Measurements from ENCODE around the gene NUDCD3.

Gene NUDCD3

GRCh38 chr7:44402401-44403060, 87.9 kb downstream of the NUDCD3 start:
- no peak overlapping the region for H3K9ac ChIP-seq (ENCODE audit: low read length)
- no peaks in the 10 kb centered on the region for H3K9me3 ChIP-seq (ENCODE audit: insufficient read depth, low read length)
- H3F3A ChIP-seq (ENCODE audit: insufficient read depth), result no peaks in the 10 kb centered on the region
- no peak overlapping the region for H2AFZ ChIP-seq (ENCODE audit: low read depth, low read length, severe bottlenecking)
- no peak overlapping the region for H3K4me3 ChIP-seq (ENCODE audit: insufficient read depth, low read length, poor library complexity, severe bottlenecking)
- no peaks in the 10 kb centered on the region for H3K9me2 ChIP-seq (replicated peaks; ENCODE audit: insufficient read depth, low read length)
- H3K27ac ChIP-seq (ENCODE audit: low read depth, low read length), result no peak overlapping the region
- H4K20me1 ChIP-seq (ENCODE audit: low read depth, low read length), result no peaks in the 10 kb centered on the region
- H3K27me3 ChIP-seq (ENCODE audit: low read length), result no peaks in the 10 kb centered on the region
- 0 out of 2 replicates have a peak, but pooled peaks cover 7% of the 10 kb centered on the region for H3K79me2 ChIP-seq (ENCODE audit: insufficient read depth, low read length)
- no peaks in the 10 kb centered on the region for H3K36me3 ChIP-seq (ENCODE audit: low read length)
- TF ChIP-seq EZH2phosphoT487 (conservative IDR thresholded peaks at IDR 0.05; ENCODE audit: low read length) (no peak), CTCF (IDR thresholded peaks at IDR 0.05; ENCODE audit: insufficient read depth, low read length, poor library complexity, severe bottlenecking) (no peak)
- H3K4me2 ChIP-seq (ENCODE audit: low read depth, low read length, poor library complexity, severe bottlenecking), result no peak overlapping the region

GRCh38 chr7:44401692-44402091, 88.8 kb downstream of the NUDCD3 start:
- Histone ChIP-seq H3K9me2 (replicated peaks; ENCODE audit: insufficient read depth, low read length) (no peaks in the 10 kb centered on the region), H3K79me2 (ENCODE audit: insufficient read depth, low read length) (0 out of 2 replicates have a peak, but pooled peaks cover 3% of the 10 kb centered on the region), H3F3A (ENCODE audit: insufficient read depth) (no peaks in the 10 kb centered on the region), H2AFZ (ENCODE audit: low read depth, low read length, severe bottlenecking) (no peak overlapping the region), H3K27ac (ENCODE audit: low read depth, low read length) (no peak overlapping the region), H3K4me2 (ENCODE audit: low read depth, low read length, poor library complexity, severe bottlenecking) (no peak overlapping the region), H3K9ac (ENCODE audit: low read length) (no peak overlapping the region), H4K20me1 (ENCODE audit: low read depth, low read length) (no peaks in the 10 kb centered on the region), H3K9me3 (ENCODE audit: insufficient read depth, low read length) (no peaks in the 10 kb centered on the region), H3K4me3 (ENCODE audit: insufficient read depth, low read length, poor library complexity, severe bottlenecking) (no peak overlapping the region), H3K36me3 (ENCODE audit: low read length) (no peaks in the 10 kb centered on the region), H3K27me3 (ENCODE audit: low read length) (no peaks in the 10 kb centered on the region)
- TF ChIP-seq EZH2phosphoT487 (conservative IDR thresholded peaks at IDR 0.05; ENCODE audit: low read length) (no peak), CTCF (IDR thresholded peaks at IDR 0.05; ENCODE audit: insufficient read depth, low read length, poor library complexity, severe bottlenecking) (no peak)

GRCh38 chr7:44400033-44400511, 90.4 kb downstream of the NUDCD3 start:
- no peaks in the 10 kb centered on the region for H3K9me2 ChIP-seq (replicated peaks; ENCODE audit: insufficient read depth, low read length)
- H3K27ac ChIP-seq (ENCODE audit: low read depth, low read length), result no peak overlapping the region
- H4K20me1 ChIP-seq (ENCODE audit: low read depth, low read length), result no peaks in the 10 kb centered on the region
- no peaks in the 10 kb centered on the region for H3K27me3 ChIP-seq (ENCODE audit: low read length)
- H3K4me3 ChIP-seq (ENCODE audit: insufficient read depth, low read length, poor library complexity, severe bottlenecking), result no peak overlapping the region
- H3K9me3 ChIP-seq (ENCODE audit: insufficient read depth, low read length), result no peaks in the 10 kb centered on the region
- no peaks in the 10 kb centered on the region for H3K79me2 ChIP-seq (ENCODE audit: insufficient read depth, low read length)
- TF ChIP-seq EZH2phosphoT487 (conservative IDR thresholded peaks at IDR 0.05; ENCODE audit: low read length), result no peak
- H3K4me2 ChIP-seq (ENCODE audit: low read depth, low read length, poor library complexity, severe bottlenecking), result no peak overlapping the region
- H3K36me3 ChIP-seq (ENCODE audit: low read length), result no peaks in the 10 kb centered on the region
- H3F3A ChIP-seq (ENCODE audit: insufficient read depth), result no peaks in the 10 kb centered on the region
- H2AFZ ChIP-seq (ENCODE audit: low read depth, low read length, severe bottlenecking), result no peak overlapping the region
- no peak overlapping the region for H3K9ac ChIP-seq (ENCODE audit: low read length)

- no peak overlapping the region for H3K4me3 ChIP-seq (ENCODE audit: insufficient read depth, low read length, poor library complexity, severe bottlenecking)
- no peaks in the 10 kb centered on the region for H3K36me3 ChIP-seq (ENCODE audit: low read length)
- H3K27me3 ChIP-seq (ENCODE audit: low read length), result no peaks in the 10 kb centered on the region
- H3K9me2 ChIP-seq (replicated peaks; ENCODE audit: insufficient read depth, low read length), result no peaks in the 10 kb centered on the region
- H3K27ac ChIP-seq (ENCODE audit: low read depth, low read length), result no peak overlapping the region
- no peak overlapping the region for H2AFZ ChIP-seq (ENCODE audit: low read depth, low read length, severe bottlenecking)
- no peaks in the 10 kb centered on the region for H3K9me3 ChIP-seq (ENCODE audit: insufficient read depth, low read length)
- H3K4me2 ChIP-seq (ENCODE audit: low read depth, low read length, poor library complexity, severe bottlenecking), result no peak overlapping the region
- no peaks in the 10 kb centered on the region for H4K20me1 ChIP-seq (ENCODE audit: low read depth, low read length)
- H3K9ac ChIP-seq (ENCODE audit: low read length), result no peak overlapping the region
- no peaks in the 10 kb centered on the region for H3K79me2 ChIP-seq (ENCODE audit: insufficient read depth, low read length)
- TF ChIP-seq CTCF (IDR thresholded peaks at IDR 0.05; ENCODE audit: insufficient read depth, low read length, poor library complexity, severe bottlenecking), result no peak
- no peak for TF ChIP-seq EZH2phosphoT487 (conservative IDR thresholded peaks at IDR 0.05; ENCODE audit: low read length)
- H3F3A ChIP-seq (ENCODE audit: insufficient read depth), result no peaks in the 10 kb centered on the region
These were observed 91.4 kb downstream of the NUDCD3 start for GRCh38 chr7:44398953-44399574.

All from SU-DHL-6 (cell line).